ENCODE measurements around the gene FDXR.

DNA sequence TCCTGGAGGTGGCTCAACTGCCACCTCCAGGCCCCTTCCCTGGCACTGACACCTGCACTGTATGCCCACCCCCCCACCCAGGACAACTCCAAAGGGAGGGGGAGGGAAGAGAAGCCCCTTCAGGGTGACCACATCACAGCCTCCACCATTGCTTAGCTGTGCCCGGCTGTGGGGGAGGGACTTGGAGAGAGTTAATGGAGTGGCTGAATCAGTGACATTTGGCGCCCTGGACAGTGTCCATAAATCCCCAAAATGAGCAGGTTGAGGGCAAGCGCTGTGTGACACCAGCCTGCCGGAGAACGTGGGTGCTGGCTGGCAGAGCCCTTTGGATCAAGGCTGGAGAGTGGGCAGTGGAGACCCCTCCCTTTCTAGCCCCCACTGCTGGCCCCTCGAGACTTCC is 49.4 kb upstream of the FDXR start:
- TF ChIP-seq, protein P1, sequence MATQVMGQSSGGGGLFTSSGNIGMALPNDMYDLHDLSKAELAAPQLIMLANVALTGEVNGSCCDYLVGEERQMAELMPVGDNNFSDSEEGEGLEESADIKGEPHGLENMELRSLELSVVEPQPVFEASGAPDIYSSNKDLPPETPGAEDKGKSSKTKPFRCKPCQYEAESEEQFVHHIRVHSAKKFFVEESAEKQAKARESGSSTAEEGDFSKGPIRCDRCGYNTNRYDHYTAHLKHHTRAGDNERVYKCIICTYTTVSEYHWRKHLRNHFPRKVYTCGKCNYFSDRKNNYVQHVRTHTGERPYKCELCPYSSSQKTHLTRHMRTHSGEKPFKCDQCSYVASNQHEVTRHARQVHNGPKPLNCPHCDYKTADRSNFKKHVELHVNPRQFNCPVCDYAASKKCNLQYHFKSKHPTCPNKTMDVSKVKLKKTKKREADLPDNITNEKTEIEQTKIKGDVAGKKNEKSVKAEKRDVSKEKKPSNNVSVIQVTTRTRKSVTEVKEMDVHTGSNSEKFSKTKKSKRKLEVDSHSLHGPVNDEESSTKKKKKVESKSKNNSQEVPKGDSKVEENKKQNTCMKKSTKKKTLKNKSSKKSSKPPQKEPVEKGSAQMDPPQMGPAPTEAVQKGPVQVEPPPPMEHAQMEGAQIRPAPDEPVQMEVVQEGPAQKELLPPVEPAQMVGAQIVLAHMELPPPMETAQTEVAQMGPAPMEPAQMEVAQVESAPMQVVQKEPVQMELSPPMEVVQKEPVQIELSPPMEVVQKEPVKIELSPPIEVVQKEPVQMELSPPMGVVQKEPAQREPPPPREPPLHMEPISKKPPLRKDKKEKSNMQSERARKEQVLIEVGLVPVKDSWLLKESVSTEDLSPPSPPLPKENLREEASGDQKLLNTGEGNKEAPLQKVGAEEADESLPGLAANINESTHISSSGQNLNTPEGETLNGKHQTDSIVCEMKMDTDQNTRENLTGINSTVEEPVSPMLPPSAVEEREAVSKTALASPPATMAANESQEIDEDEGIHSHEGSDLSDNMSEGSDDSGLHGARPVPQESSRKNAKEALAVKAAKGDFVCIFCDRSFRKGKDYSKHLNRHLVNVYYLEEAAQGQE (IDR thresholded peaks at IDR 0.05): no peak
- TF ChIP-seq, protein P2, sequence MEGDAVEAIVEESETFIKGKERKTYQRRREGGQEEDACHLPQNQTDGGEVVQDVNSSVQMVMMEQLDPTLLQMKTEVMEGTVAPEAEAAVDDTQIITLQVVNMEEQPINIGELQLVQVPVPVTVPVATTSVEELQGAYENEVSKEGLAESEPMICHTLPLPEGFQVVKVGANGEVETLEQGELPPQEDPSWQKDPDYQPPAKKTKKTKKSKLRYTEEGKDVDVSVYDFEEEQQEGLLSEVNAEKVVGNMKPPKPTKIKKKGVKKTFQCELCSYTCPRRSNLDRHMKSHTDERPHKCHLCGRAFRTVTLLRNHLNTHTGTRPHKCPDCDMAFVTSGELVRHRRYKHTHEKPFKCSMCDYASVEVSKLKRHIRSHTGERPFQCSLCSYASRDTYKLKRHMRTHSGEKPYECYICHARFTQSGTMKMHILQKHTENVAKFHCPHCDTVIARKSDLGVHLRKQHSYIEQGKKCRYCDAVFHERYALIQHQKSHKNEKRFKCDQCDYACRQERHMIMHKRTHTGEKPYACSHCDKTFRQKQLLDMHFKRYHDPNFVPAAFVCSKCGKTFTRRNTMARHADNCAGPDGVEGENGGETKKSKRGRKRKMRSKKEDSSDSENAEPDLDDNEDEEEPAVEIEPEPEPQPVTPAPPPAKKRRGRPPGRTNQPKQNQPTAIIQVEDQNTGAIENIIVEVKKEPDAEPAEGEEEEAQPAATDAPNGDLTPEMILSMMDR (IDR thresholded peaks at IDR 0.05; ENCODE audit: low read depth, low read length, missing input control): no peak
- no peak for TF ChIP-seq NR2F2 (IDR thresholded peaks at IDR 0.05)
- TF ChIP-seq RAD21 (IDR thresholded peaks at IDR 0.05): no peak
- TF ChIP-seq, protein P3, sequence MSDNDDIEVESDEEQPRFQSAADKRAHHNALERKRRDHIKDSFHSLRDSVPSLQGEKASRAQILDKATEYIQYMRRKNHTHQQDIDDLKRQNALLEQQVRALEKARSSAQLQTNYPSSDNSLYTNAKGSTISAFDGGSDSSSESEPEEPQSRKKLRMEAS (IDR thresholded peaks at IDR 0.05): no peak
- TF ChIP-seq HNF4G (IDR thresholded peaks at IDR 0.05): no peak
- no peak for TF ChIP-seq JUND (IDR thresholded peaks at IDR 0.05)
- no peak for TF ChIP-seq SP1 (IDR thresholded peaks at IDR 0.05)
- no peak for TF ChIP-seq GABPA (IDR thresholded peaks at IDR 0.05 in 1 of 2, conservative IDR thresholded peaks at IDR 0.05 in 1 of 2)
- TF ChIP-seq FOXA2 (IDR thresholded peaks at IDR 0.05): no peak
- TF ChIP-seq TAF1 (conservative IDR thresholded peaks at IDR 0.05): no peak
- TF ChIP-seq, protein P4, sequence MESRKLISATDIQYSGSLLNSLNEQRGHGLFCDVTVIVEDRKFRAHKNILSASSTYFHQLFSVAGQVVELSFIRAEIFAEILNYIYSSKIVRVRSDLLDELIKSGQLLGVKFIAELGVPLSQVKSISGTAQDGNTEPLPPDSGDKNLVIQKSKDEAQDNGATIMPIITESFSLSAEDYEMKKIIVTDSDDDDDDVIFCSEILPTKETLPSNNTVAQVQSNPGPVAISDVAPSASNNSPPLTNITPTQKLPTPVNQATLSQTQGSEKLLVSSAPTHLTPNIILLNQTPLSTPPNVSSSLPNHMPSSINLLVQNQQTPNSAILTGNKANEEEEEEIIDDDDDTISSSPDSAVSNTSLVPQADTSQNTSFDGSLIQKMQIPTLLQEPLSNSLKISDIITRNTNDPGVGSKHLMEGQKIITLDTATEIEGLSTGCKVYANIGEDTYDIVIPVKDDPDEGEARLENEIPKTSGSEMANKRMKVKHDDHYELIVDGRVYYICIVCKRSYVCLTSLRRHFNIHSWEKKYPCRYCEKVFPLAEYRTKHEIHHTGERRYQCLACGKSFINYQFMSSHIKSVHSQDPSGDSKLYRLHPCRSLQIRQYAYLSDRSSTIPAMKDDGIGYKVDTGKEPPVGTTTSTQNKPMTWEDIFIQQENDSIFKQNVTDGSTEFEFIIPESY (IDR thresholded peaks at IDR 0.05): no peak
- TF ChIP-seq, protein P5, sequence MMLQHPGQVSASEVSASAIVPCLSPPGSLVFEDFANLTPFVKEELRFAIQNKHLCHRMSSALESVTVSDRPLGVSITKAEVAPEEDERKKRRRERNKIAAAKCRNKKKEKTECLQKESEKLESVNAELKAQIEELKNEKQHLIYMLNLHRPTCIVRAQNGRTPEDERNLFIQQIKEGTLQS (IDR thresholded peaks at IDR 0.05): no peak

Data from liver (tissue), 3 donors.